GM19099 (cell line): Measurements from ENCODE around the gene SPATA31C2.

Experiments
- POLR2A ChIP-seq: IDR thresholded peaks from 3 replicates; pipeline ENCODE4 v1.6.1; 2011; ENCODE audit warnings: low read depth; ENCODE audit not compliant: insufficient read length; ENCODE audit errors: extremely low read depth

Gene SPATA31C2

GRCh38 chr9:88164850-88165249 lies 26.6 kb upstream of the SPATA31C2 start:
- no peak for TF ChIP-seq POLR2A

DNA sequence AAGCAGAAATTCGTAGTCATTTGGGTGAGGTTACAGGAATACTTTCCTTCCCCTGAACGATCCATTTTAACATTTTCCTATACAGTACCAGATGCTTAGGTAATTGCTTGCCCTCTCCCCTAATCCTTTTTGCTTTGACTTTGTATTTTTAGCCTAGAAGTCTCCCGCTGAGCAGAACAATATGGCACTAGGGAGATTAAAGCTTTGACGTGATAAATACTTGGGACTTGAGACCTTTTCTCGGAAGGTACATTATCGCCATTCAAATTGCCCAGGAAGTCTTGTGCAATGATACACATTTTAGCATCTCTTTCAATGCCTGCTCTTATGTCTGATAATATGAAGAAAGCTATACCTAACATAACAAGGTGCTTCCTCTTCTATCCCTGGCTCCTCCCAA lies 22.9 kb upstream of the SPATA31C2 start:
- TF ChIP-seq POLR2A: no peak

GRCh38 chr9:88143957-88144625 lies 5.8 kb upstream of the SPATA31C2 start:
- no peak for TF ChIP-seq POLR2A

GRCh38 chr9:88143179-88143578 lies 4.9 kb upstream of the SPATA31C2 start:
- TF ChIP-seq POLR2A: no peak

GRCh38 chr9:88110026-88110425 lies 28.2 kb downstream of the SPATA31C2 start:
- no peak for TF ChIP-seq POLR2A

- TF ChIP-seq POLR2A: no peak
Measured at GRCh38 chr9:88108779-88109178, 29.5 kb downstream of the SPATA31C2 start.

GRCh38 chr9:88106492-88106891 lies 31.8 kb downstream of the SPATA31C2 start:
- no peak for TF ChIP-seq POLR2A

DNA sequence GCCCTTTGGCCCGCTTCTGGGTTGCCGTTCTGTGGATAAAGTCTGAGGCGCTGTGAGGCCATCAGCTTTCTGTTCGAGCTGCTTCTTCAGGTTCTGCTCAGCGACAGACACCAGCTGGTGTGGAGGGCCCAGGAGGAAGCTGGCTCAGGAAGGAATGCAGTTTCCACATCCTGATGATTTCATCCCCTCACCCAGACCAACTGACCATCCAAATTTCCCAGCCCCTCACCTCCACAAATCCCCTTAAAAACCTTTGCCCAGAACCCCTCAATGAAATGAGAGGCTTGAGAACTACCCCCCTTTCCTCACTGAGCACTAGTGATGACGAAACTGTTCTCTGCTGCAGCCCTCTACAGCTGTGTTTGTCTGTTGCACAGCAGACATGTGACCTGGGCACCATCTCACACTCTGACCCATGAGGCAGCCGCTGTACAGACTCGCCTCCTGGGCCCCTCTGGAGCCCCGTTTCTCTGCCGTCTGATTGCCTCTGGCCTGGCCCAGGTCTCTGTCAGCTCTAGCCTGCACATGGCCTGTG lies 45.4 kb downstream of the SPATA31C2 start:
- no peak for TF ChIP-seq POLR2A

DNA sequence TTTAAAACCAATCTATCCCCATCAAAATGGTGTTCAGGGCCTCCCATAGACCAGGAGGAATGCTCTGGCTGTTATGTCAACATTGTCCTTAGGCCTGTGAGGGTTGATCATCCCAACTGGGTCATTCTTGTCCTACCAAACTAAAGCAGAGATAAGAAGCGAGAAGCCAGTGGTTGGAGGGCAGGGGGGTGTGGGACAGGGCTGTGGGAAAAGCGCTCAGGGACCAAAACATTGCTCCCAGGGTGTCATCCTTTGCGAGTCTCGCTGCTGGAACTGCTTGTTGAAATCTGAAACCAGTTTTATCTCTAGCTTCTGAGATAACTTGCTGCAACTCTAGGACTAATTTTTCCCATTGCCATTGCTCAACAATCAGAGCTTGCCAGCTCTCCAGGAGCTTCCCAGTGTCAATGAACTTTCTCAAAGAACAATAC lies 48.1 kb downstream of the SPATA31C2 start:
- no peak for TF ChIP-seq POLR2A

DNA sequence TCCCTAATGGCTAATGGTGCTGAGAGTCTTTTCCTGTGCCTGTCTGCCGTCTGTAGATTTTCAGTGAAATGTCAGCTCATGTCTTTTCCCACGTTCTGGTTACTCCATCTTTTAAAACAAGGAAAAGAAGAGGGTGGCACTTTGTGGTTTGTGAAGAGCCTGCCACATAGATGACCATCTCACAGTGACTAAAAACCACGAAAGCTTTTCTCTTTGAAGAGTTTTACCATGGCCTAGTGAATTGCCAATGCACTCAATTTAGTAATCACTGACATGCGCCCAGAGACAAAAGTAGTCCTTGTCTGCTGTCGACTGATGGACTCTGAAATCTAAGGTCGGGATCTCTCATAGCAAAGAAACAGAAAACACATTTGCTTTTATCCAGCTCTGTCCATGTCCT lies 50.4 kb downstream of the SPATA31C2 start:
- TF ChIP-seq POLR2A: no peak

GRCh38 chr9:88085476-88085875 lies 52.8 kb downstream of the SPATA31C2 start:
- TF ChIP-seq POLR2A: no peak

GRCh38 chr9:88084357-88085183 lies 53.7 kb downstream of the SPATA31C2 start:
- TF ChIP-seq POLR2A: no peak
